ENCODE data around the gene LUC7L.
"Not testable (repeated sequence)": the region's sequence is repeated elsewhere in the genome, so short reads cannot be mapped to it uniquely, and the experiment has no call there.

The LUC7L gene

GRCh38 chr16:164827-165538, 64.3 kb downstream of the LUC7L start:
- no peak for DNase-seq (ENCODE audit: low read depth)

GRCh38 chr16:164134-164823, 65.0 kb downstream of the LUC7L start:
- not testable (repeated sequence) for DNase-seq (ENCODE audit: low read depth)

- not testable (repeated sequence) for DNase-seq (ENCODE audit: low read depth)
These were observed 65.6 kb downstream of the LUC7L start for GRCh38 chr16:163696-164095.

GRCh38 chr16:163139-163538, 66.1 kb downstream of the LUC7L start:
- DNase-seq (ENCODE audit: low read depth) = not testable (repeated sequence)

GRCh38 chr16:162271-162991, 66.8 kb downstream of the LUC7L start:
- no peak for DNase-seq (ENCODE audit: low read depth)

- DNase-seq (ENCODE audit: low read depth) = no peak
These were observed 68.5 kb downstream of the LUC7L start for GRCh38 chr16:160691-161190.

- not testable (repeated sequence) for DNase-seq (ENCODE audit: low read depth)
These were observed 69.0 kb downstream of the LUC7L start for GRCh38 chr16:160242-160641.

GRCh38 chr16:159136-159849, 70.0 kb downstream of the LUC7L start:
- no peak for DNase-seq (ENCODE audit: low read depth)

- no peak for DNase-seq (ENCODE audit: low read depth)
These were observed 74.2 kb downstream of the LUC7L start for GRCh38 chr16:155031-155398.

GRCh38 chr16:154217-155030, 74.8 kb downstream of the LUC7L start:
- DNase-seq (ENCODE audit: low read depth) = no peak

- not testable (repeated sequence) for DNase-seq (ENCODE audit: low read depth)
These were observed 75.6 kb downstream of the LUC7L start for GRCh38 chr16:153550-154216.

GRCh38 chr16:153129-153521, 76.1 kb downstream of the LUC7L start:
- DNase-seq (ENCODE audit: low read depth) = not testable (repeated sequence)

GRCh38 chr16:152141-153128, 76.8 kb downstream of the LUC7L start, which contains the start of gene HBZ:
Gene HBZ, plus strand, starts transcription at chr16:152644. Its CDS starts 266 bp downstream, at chr16:152910.
- DNase-seq (ENCODE audit: low read depth) = no peak

GRCh38 chr16:149024-149660, 80.1 kb downstream of the LUC7L start:
- DNase-seq (ENCODE audit: low read depth) = no peak

GRCh38 chr16:146646-147045, 82.6 kb downstream of the LUC7L start:
- DNase-seq (ENCODE audit: low read depth) = no peak

- DNase-seq (ENCODE audit: low read depth) = no peak
These were observed 84.4 kb downstream of the LUC7L start for GRCh38 chr16:144797-145252.

- DNase-seq (ENCODE audit: low read depth) = no peak
These were observed 85.8 kb downstream of the LUC7L start for GRCh38 chr16:143456-143855.

GRCh38 chr16:143047-143446, 86.2 kb downstream of the LUC7L start:
- DNase-seq (ENCODE audit: low read depth) = no peak

Data from T follicular helper cell (primary cell).